ENCODE measurements around the gene KRTAP10-2. TPM values are rescaled to one million over a fixed set of nuclear protein-coding genes. Genes with fewer than 3 reads are reported as not detected.
"Not testable (repeated sequence)": the region's sequence is repeated elsewhere in the genome, so short reads cannot be mapped to it uniquely, and the experiment has no call there.

Gene KRTAP10-2, protein sequence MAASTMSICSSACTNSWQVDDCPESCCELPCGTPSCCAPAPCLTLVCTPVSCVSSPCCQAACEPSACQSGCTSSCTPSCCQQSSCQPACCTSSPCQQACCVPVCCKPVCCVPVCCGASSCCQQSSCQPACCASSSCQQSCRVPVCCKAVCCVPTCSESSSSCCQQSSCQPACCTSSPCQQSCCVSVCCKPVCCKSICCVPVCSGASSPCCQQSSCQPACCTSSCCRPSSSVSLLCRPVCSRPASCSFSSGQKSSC
- total RNA-seq (2014; rRNA removed; shearing (Covaris generic); ENCODE audit: low replicate concordance): not detected in 2 replicates

DNA sequence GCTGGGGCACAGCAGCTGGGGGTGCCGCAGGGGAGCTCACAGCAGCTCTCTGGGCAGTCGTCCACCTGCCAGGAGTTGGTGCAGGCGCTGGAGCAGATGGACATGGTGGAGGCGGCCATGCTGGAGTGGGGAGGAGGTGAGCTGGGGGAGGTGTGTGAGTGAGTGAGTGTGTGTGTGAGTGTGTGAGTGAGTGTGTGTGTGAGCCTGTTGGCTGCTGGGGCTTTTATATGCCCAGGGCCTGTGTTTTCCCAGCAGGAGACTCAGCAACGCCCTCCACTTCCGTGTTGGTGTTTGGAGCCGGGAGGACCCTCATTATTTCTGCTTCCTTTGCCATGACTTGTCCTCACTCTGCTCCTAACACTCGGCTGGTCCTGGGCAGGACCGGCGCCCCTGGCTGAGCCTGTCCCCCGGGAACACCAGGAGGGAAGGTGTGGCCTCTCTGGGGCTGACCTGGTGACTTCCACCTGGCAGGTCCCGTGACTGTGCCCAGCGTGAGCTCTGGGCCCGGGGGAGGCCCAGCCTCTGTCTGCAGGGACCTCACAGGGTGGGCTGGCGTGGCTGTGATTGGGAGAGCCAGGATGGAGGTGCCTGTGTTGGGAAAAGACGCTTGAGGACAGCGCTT lies at the start of gene KRTAP10-2:
Gene KRTAP10-2 (minus strand): TSS at position 166 of the 622 bp plus-strand sequence. CDS start 47 bp downstream, at position 119.
- Histone ChIP-seq H2AFZ (ENCODE audit: low read length) (no peak within 1 kb of the TSS), H3K4me2 (ENCODE audit: low read depth, low read length, poor library complexity, severe bottlenecking) (no peak within 1 kb of the TSS), H3K9me2 (replicated peaks; ENCODE audit: insufficient read depth, low read length) (no peaks in the 10 kb centered on the region), H3K27ac (ENCODE audit: low read length) (no peak within 1 kb of the TSS), H3K9ac (ENCODE audit: low read length) (no peak within 1 kb of the TSS), H3K79me2 (ENCODE audit: low read length) (no peaks in the 10 kb centered on the region), H3K36me3 (ENCODE audit: insufficient read depth, low read length) (no peaks in the 10 kb centered on the region), H3K9me3 (ENCODE audit: low read length) (no peaks in the 10 kb centered on the region; the same call in 1 of the 2 replicates), H3K4me3 (ENCODE audit: low read length) (no peak within 1 kb of the TSS), H4K20me1 (ENCODE audit: insufficient read depth, low read depth, low read length) (no peaks in the 10 kb centered on the region), H3K4me1 (ENCODE audit: low read length) (no peaks in the 10 kb centered on the region), H3K27me3 (ENCODE audit: low read length) (no peaks in the 10 kb centered on the region; the same call in 1 of the 2 replicates)
- DNase-seq: no peak

DNA sequence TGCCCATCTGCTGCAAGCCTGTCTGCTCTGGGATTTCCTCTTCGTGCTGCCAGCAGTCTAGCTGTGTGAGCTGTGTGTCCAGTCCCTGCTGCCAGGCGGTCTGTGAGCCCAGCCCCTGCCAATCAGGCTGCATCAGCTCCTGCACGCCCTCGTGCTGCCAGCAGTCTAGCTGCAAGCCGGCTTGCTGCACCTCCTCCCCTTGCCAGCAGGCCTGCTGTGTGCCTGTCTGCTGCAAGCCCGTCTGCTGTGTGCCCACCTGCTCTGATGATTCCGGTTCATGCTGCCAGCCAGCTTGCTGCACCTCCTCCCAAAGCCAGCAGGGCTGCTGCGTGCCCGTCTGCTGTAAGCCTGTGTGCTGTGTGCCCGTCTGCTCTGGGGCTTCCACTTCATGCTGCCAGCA lies 49.8 kb upstream of the KRTAP10-2 start:
- H2AFZ ChIP-seq (ENCODE audit: low read length); H3K4me2 ChIP-seq (ENCODE audit: low read depth, low read length, poor library complexity, severe bottlenecking); H3K9me2 ChIP-seq (replicated peaks; ENCODE audit: insufficient read depth, low read length); H3K27me3 ChIP-seq (ENCODE audit: low read length); H4K20me1 ChIP-seq (ENCODE audit: insufficient read depth, low read depth, low read length); H3K27ac ChIP-seq (ENCODE audit: low read length); DNase-seq; H3K9me3 ChIP-seq (ENCODE audit: low read length); H3K9ac ChIP-seq (ENCODE audit: low read length); H3K79me2 ChIP-seq (ENCODE audit: low read length); H3K4me3 ChIP-seq (ENCODE audit: low read length); H3K4me1 ChIP-seq (ENCODE audit: low read length); H3K36me3 ChIP-seq (ENCODE audit: insufficient read depth, low read length): not testable (repeated sequence)

DNA sequence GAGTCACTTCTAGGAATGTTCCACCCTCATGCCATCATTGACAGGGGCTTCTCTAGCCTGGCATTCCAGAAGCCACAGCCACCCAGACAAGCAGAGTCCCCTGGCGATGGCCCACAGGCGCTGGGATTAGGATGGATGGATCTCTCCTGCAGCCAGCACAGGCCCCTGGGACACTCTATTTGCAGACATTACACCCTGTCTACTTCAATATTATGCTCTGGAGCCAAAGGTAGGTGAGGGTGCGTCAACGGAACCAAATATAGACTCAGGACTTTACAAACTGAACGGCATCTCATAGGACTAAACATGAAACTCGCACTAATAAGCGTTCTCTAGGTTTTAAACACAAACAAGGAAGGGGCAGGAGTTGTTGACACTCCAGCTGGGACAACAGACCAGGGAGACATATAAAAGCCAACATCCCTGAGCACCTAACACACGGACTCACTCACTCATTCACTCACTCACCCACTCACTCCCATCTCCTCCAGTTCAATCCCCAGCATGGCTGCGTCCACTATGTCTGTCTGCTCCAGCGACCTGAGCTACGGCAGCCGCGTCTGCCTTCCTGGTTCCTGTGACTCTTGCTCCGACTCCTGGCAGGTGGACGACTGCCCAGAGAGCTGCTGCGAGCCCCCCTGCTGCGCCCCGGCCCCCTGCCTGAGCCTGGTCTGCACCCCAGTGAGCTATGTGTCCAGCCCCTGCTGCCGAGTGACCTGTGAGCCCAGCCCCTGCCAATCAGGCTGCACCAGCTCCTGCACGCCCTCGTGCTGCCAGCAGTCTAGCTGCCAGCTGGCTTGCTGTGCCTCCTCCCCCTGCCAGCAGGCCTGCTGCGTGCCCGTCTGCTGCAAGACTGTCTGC lies 49.0 kb upstream of the KRTAP10-2 start, which contains the start of gene KRTAP10-7:
Gene KRTAP10-7 (plus strand): TSS at position 480 of the 861 bp plus-strand sequence. CDS start 25 bp downstream, at position 505.
- not testable (repeated sequence) for H2AFZ ChIP-seq (ENCODE audit: low read length); H3K9ac ChIP-seq (ENCODE audit: low read length); H4K20me1 ChIP-seq (ENCODE audit: insufficient read depth, low read depth, low read length); DNase-seq; H3K4me1 ChIP-seq (ENCODE audit: low read length); H3K27me3 ChIP-seq (ENCODE audit: low read length); H3K79me2 ChIP-seq (ENCODE audit: low read length); H3K27ac ChIP-seq (ENCODE audit: low read length); H3K36me3 ChIP-seq (ENCODE audit: insufficient read depth, low read length); H3K4me2 ChIP-seq (ENCODE audit: low read depth, low read length, poor library complexity, severe bottlenecking); H3K4me3 ChIP-seq (ENCODE audit: low read length); H3K9me3 ChIP-seq (ENCODE audit: low read length); H3K9me2 ChIP-seq (replicated peaks; ENCODE audit: insufficient read depth, low read length)

DNA sequence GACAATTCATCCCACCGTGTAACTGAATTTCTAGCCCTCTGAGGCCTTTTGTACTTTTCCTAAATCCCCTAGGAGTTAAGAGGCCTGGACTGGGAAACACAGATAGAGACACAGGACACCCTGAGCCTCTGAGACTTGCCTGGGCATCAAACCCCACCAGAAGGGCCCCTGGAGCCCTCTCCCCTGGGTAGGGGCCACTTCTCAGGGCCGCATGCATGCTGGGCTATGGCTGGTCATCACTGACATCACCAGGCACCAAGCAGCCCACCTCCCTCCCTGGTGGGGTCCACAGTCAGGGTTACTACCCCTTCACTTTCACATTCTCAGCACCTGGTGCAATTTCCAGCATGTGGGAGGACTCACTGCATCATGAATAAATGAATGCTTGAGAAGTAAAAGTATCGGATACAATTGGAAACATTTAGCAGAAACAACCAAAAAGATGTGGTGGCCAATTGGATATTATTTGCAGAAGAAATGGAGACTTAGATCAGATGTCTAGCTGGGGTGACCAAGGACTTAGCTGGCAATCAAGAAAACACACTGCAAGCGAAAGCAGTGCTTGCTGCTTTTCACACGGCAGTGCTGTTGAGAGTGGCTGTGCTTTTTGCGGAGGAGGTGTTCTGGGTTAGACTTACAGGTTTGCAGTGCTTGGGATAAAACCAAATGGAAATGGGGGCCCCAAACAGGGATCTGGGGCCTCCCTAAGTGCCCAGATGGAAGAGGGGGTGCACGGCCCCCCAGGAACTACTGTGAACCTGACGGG lies 48.1 kb upstream of the KRTAP10-2 start:
- Histone ChIP-seq H3K4me2 (ENCODE audit: low read depth, low read length, poor library complexity, severe bottlenecking) (no peak overlapping the region), H3K79me2 (ENCODE audit: low read length) (no peaks in the 10 kb centered on the region), H3K36me3 (ENCODE audit: insufficient read depth, low read length) (no peaks in the 10 kb centered on the region), H3K27ac (ENCODE audit: low read length) (no peak overlapping the region), H3K9me3 (ENCODE audit: low read length) (no peaks in the 10 kb centered on the region), H3K27me3 (ENCODE audit: low read length) (no peaks in the 10 kb centered on the region), H3K9ac (ENCODE audit: low read length) (no peak overlapping the region), H3K9me2 (replicated peaks; ENCODE audit: insufficient read depth, low read length) (no peaks in the 10 kb centered on the region), H3K4me1 (ENCODE audit: low read length) (no peaks in the 10 kb centered on the region), H2AFZ (ENCODE audit: low read length) (no peak overlapping the region), H4K20me1 (ENCODE audit: insufficient read depth, low read depth, low read length) (no peaks in the 10 kb centered on the region), H3K4me3 (ENCODE audit: low read length) (no peak overlapping the region)
- DNase-seq: no peak

DNA sequence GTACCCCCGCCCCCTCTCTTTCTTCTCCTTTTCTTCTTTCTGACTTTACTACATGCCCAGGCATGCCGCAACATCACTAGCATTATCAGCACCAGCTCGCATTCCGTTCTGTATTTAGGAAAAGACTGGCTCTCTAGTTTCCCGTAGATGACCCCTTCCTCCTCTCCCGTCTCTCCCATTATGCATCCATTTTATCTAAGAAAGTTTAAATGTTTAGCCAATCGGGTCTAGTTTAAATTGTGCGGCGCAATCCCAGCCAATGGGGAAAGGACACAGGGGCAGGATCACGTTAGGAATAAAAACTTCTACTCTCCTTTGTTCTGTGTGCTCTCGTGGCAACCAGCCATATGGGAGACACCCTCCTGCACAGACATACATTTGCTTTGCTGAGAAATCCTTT lies 46.8 kb upstream of the KRTAP10-2 start:
- no peaks in the 10 kb centered on the region for H4K20me1 ChIP-seq (ENCODE audit: insufficient read depth, low read depth, low read length)
- no peak overlapping the region for H2AFZ ChIP-seq (ENCODE audit: low read length)
- no peaks in the 10 kb centered on the region for H3K4me1 ChIP-seq (ENCODE audit: low read length)
- H3K27ac ChIP-seq (ENCODE audit: low read length): no peak overlapping the region
- H3K9me2 ChIP-seq (replicated peaks; ENCODE audit: insufficient read depth, low read length): no peaks in the 10 kb centered on the region
- H3K27me3 ChIP-seq (ENCODE audit: low read length): no peaks in the 10 kb centered on the region
- H3K9me3 ChIP-seq (ENCODE audit: low read length): no peaks in the 10 kb centered on the region
- no peaks in the 10 kb centered on the region for H3K79me2 ChIP-seq (ENCODE audit: low read length)
- H3K4me3 ChIP-seq (ENCODE audit: low read length): no peak overlapping the region
- no peaks in the 10 kb centered on the region for H3K36me3 ChIP-seq (ENCODE audit: insufficient read depth, low read length)
- no peak overlapping the region for H3K4me2 ChIP-seq (ENCODE audit: low read depth, low read length, poor library complexity, severe bottlenecking)
- DNase-seq: no peak
- H3K9ac ChIP-seq (ENCODE audit: low read length): no peak overlapping the region

DNA sequence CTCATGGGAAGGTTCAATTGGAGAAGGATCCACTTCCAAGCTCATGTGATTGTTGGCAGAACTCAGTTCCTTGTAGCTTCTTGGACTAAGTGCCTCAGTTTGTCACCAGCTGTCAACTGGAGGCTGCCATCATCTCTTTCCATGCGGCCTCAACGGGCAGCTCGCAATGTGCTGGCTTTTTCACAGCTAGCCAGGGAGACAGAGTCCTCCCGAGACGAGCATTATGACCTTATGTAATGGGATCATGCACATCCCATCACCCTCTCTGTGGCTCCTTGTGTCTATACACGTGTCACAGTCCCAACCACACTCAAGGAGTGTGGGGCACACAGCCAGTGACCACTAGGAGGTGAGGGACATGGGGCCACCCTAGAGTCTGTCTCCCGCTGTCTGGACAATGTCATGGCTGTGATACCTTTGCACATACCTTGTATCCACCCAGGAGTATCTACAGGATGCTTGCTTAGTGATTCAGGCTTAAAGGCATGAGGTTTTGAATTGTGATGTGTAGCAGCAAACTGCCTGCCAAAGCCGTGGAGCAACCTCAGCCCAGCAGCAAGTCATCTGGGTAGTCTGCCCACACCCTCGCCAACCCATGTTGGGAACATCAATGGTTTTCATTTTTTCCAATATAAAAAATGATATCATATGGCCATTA lies 44.9 kb upstream of the KRTAP10-2 start:
- H3K4me2 ChIP-seq (ENCODE audit: low read depth, low read length, poor library complexity, severe bottlenecking): no peak overlapping the region
- H3K9me2 ChIP-seq (replicated peaks; ENCODE audit: insufficient read depth, low read length): no peaks in the 10 kb centered on the region
- no peaks in the 10 kb centered on the region for H3K79me2 ChIP-seq (ENCODE audit: low read length)
- no peak overlapping the region for H3K9ac ChIP-seq (ENCODE audit: low read length)
- no peaks in the 10 kb centered on the region for H4K20me1 ChIP-seq (ENCODE audit: insufficient read depth, low read depth, low read length)
- no peaks in the 10 kb centered on the region for H3K9me3 ChIP-seq (ENCODE audit: low read length)
- H2AFZ ChIP-seq (ENCODE audit: low read length): no peak overlapping the region
- no peak for DNase-seq
- no peak overlapping the region for H3K27ac ChIP-seq (ENCODE audit: low read length)
- no peaks in the 10 kb centered on the region for H3K36me3 ChIP-seq (ENCODE audit: insufficient read depth, low read length)
- no peaks in the 10 kb centered on the region for H3K4me1 ChIP-seq (ENCODE audit: low read length)
- H3K27me3 ChIP-seq (ENCODE audit: low read length): no peaks in the 10 kb centered on the region
- no peak overlapping the region for H3K4me3 ChIP-seq (ENCODE audit: low read length)

DNA sequence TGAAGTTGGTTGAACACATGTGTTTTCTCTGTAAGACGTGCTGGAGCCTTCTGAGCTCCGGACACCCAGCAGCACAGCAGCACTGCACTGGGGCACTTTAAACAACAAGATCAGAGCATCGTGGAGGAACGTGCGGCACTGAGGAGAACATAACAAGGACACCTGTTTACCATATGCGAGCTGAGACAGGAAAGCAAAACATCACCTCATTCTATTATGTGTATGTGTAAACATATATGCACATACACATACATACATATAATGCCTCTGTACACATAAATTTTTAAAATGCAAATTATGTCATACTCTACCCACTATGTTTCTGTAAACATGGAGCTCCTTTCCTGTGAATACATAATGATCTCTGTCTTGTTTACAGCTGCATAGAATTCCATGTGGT lies 44.2 kb upstream of the KRTAP10-2 start:
- H3K27ac ChIP-seq (ENCODE audit: low read length): no peak overlapping the region
- H3K9ac ChIP-seq (ENCODE audit: low read length): no peak overlapping the region
- no peaks in the 10 kb centered on the region for H3K27me3 ChIP-seq (ENCODE audit: low read length)
- no peaks in the 10 kb centered on the region for H3K9me2 ChIP-seq (replicated peaks; ENCODE audit: insufficient read depth, low read length)
- no peaks in the 10 kb centered on the region for H3K79me2 ChIP-seq (ENCODE audit: low read length)
- DNase-seq: no peak
- no peaks in the 10 kb centered on the region for H3K36me3 ChIP-seq (ENCODE audit: insufficient read depth, low read length)
- H3K4me2 ChIP-seq (ENCODE audit: low read depth, low read length, poor library complexity, severe bottlenecking): no peak overlapping the region
- no peaks in the 10 kb centered on the region for H4K20me1 ChIP-seq (ENCODE audit: insufficient read depth, low read depth, low read length)
- H3K4me1 ChIP-seq (ENCODE audit: low read length): no peaks in the 10 kb centered on the region
- no peak overlapping the region for H3K4me3 ChIP-seq (ENCODE audit: low read length)
- no peaks in the 10 kb centered on the region for H3K9me3 ChIP-seq (ENCODE audit: low read length)
- no peak overlapping the region for H2AFZ ChIP-seq (ENCODE audit: low read length)

Data from Karpas-422 (cell line).